ENCODE measurements around the gene ROBO1.

Gene ROBO1

GRCh38 chr3:78831446-78831972 lies 936.3 kb downstream of the ROBO1 start:
- no peak for DNase-seq (ENCODE audit: low read depth, low spot score)
- in situ Hi-C loops (cut with HindIII; ENCODE audit: low sequenced_read_pairs): no loop called here
- H3K4me3 ChIP-seq (ENCODE audit: low read depth, low read length): no peak overlapping the region
- TF ChIP-seq, protein P1, sequence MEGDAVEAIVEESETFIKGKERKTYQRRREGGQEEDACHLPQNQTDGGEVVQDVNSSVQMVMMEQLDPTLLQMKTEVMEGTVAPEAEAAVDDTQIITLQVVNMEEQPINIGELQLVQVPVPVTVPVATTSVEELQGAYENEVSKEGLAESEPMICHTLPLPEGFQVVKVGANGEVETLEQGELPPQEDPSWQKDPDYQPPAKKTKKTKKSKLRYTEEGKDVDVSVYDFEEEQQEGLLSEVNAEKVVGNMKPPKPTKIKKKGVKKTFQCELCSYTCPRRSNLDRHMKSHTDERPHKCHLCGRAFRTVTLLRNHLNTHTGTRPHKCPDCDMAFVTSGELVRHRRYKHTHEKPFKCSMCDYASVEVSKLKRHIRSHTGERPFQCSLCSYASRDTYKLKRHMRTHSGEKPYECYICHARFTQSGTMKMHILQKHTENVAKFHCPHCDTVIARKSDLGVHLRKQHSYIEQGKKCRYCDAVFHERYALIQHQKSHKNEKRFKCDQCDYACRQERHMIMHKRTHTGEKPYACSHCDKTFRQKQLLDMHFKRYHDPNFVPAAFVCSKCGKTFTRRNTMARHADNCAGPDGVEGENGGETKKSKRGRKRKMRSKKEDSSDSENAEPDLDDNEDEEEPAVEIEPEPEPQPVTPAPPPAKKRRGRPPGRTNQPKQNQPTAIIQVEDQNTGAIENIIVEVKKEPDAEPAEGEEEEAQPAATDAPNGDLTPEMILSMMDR (IDR thresholded peaks at IDR 0.05; ENCODE audit: low read depth, low read length): no peak

DNA sequence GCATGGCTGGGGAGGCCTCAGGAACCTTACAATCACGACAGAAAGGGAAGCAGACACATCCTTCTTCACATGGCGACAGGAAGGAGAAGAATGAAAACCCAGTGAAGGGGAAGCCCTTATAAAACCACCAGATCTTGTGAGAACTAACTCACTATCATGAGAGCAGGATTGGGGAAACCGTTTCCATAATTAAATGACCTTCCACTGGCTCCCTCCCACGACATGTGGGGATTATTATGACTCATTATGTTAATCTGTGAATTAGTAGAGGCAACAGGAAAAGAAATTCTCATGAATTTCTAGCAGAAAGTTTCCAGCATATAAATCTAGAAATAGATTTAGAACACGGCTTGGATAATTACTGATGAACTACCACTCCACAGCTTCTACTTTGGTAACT lies 937.3 kb downstream of the ROBO1 start:
- DNase-seq (ENCODE audit: low read depth, low spot score): no peak
- no peak overlapping the region for H3K4me3 ChIP-seq (ENCODE audit: low read depth, low read length)
- TF ChIP-seq, protein P1 (IDR thresholded peaks at IDR 0.05; ENCODE audit: low read depth, low read length): no peak
- in situ Hi-C loops (cut with HindIII; ENCODE audit: low sequenced_read_pairs): no loop called here

GRCh38 chr3:78827618-78828017 lies 940.2 kb downstream of the ROBO1 start:
- in situ Hi-C loops (cut with HindIII; ENCODE audit: low sequenced_read_pairs): no loop called here
- TF ChIP-seq, protein P1 (IDR thresholded peaks at IDR 0.05; ENCODE audit: low read depth, low read length): no peak
- H3K4me3 ChIP-seq (ENCODE audit: low read depth, low read length): no peak overlapping the region
- no peak for DNase-seq (ENCODE audit: low read depth, low spot score)

DNA sequence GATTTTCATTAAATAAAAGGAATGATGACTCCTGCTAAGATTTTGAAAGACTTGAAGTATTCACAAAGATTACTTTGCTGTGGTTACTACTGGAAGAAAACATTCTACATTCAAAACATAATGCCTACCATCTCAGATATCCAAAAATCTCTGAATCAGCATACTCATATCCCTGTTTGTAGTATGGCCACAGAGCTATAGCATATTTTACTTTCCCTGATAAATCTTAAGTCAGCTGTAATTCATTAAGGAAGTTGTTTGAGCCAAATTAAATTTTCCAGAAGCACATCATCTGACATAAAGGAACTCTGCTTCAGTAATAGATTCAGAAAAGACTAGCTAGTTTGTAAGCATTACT lies 942.0 kb downstream of the ROBO1 start:
- TF ChIP-seq, protein P1 (IDR thresholded peaks at IDR 0.05; ENCODE audit: low read depth, low read length): no peak
- in situ Hi-C loops (cut with HindIII; ENCODE audit: low sequenced_read_pairs): no loop called here
- DNase-seq (ENCODE audit: low read depth, low spot score): no peak
- no peak overlapping the region for H3K4me3 ChIP-seq (ENCODE audit: low read depth, low read length)

DNA sequence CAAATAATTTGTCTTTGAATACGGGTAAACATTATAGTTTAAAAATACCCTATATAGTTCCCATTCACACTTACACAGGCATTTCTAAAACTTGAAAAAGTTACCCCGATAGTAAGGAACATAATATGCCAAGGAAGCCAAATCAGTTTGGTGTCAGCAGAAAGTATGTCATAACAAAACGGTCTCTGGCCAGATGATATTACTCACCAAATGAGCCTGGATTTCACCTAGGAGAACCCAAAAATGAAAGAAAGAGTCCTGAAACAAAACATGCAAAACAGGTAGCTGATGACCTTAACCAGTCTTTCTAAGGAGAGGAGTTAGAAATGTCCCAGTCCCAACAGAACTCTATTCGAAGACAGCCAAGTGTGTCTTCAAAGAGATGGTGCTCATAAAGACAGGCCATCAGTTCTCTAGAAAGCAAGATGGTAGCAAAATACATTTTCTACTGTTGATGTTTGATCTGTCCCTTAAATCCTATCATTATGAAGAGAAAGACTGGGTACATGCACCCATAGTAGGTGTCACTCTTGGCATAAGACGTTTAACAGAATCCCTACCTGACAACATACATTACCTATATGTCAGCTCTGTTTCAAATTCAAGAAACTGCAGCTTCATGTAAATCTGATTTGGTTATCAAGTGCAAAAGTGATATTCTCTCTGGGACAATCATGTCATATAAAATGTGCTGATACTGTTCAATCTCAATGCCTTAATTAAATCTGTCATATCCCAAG lies 942.5 kb downstream of the ROBO1 start:
- DNase-seq (ENCODE audit: low read depth, low spot score): no peak
- in situ Hi-C loops (cut with HindIII; ENCODE audit: low sequenced_read_pairs): no loop called here
- TF ChIP-seq, protein P1 (IDR thresholded peaks at IDR 0.05; ENCODE audit: low read depth, low read length): no peak
- H3K4me3 ChIP-seq (ENCODE audit: low read depth, low read length): no peak overlapping the region

DNA sequence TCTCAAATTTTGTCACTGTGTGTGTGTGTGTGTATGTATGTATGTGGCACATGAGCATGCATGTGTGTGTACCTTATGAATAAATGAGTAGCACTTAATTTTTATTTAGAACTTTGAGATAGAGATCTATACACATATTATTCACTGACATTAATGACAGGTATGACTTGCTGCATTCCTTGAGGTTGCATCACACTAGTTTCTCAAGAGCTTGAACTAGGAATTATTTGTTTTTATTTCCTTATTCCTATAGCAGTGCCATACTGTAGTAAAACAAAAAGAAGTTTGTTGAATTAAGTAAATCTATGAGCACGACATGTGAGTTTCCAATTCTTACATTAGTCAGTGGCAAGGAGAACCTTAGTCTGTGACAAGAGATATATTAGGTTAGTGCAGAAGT lies 943.9 kb downstream of the ROBO1 start:
- TF ChIP-seq, protein P1 (IDR thresholded peaks at IDR 0.05; ENCODE audit: low read depth, low read length): no peak
- in situ Hi-C loops (cut with HindIII; ENCODE audit: low sequenced_read_pairs): no loop called here
- H3K4me3 ChIP-seq (ENCODE audit: low read depth, low read length): no peak overlapping the region
- peak; percentile 25 for DNase-seq (ENCODE audit: low read depth, low spot score)
